ENCODE results near the gene DDRGK1.
"Not testable (repeated sequence)": the region's sequence is repeated elsewhere in the genome, so short reads cannot be mapped to it uniquely, and the experiment has no call there.

Gene DDRGK1

DNA sequence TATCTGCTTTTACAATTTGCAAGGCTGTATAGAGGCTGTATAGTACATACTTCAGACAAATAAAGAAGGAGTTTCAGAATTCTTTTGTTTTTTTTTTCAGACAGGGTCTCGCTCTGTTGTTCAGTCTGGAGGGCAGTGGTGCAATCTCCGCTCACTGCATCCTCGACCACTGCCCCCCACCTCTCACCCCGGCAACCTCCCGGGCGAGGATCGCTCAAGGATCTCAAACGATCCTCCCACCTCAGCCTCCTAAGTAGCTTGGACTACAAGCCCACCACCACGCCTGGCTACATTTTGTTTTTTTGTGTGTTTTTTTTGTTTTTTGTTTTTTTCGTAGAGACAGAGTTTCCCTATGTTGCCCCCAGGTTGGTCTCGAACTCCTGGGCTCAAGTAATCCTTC lies 46.7 kb downstream of the DDRGK1 start:
- H3K4me3 ChIP-seq (replicated peaks; ENCODE audit: low read depth, low read length): peak overlapping the region; percentile 97
- DNase-seq (ENCODE audit: low read depth): no peak
- TF ChIP-seq, protein P1, sequence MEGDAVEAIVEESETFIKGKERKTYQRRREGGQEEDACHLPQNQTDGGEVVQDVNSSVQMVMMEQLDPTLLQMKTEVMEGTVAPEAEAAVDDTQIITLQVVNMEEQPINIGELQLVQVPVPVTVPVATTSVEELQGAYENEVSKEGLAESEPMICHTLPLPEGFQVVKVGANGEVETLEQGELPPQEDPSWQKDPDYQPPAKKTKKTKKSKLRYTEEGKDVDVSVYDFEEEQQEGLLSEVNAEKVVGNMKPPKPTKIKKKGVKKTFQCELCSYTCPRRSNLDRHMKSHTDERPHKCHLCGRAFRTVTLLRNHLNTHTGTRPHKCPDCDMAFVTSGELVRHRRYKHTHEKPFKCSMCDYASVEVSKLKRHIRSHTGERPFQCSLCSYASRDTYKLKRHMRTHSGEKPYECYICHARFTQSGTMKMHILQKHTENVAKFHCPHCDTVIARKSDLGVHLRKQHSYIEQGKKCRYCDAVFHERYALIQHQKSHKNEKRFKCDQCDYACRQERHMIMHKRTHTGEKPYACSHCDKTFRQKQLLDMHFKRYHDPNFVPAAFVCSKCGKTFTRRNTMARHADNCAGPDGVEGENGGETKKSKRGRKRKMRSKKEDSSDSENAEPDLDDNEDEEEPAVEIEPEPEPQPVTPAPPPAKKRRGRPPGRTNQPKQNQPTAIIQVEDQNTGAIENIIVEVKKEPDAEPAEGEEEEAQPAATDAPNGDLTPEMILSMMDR (IDR thresholded peaks at IDR 0.05; ENCODE audit: low read length, missing control alignments): no peak

DNA sequence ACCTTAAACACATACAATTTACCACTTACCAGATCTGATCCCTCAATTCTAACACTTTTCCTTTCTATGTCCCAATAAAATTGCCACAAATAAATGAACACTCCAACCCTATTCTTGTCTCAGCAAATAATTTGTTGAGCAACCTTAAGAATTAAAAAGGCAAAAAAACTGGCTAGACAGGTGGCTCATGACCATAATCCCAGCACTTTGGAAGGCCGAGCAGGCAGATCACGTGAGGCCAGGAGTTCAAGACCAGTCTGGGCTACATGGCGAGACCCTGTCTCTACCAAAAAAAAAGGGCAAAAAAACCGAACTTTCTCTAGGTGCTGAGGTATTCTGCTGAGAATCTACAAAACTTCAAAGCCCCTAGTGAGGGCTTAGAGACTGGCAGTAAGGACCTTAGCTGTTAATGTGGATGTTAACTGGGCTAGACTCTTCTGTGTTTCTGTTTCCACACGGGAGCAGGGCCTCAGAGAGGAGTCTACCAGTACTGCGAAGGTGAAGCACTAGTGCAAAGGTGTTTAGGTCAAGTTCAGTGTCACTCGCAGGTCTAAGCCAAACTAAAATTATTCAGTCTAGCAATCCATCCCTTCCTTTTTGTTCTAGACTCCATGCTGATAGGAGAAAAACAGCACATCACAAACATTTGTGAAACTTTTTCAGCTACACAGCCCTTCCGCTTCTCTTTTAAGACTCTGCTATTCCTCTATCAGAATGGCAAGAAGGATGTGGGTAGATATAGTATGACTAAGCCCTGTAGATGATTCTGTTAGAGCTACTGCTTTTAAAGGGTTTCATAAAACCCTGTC lies 47.5 kb downstream of the DDRGK1 start:
- DNase-seq (ENCODE audit: low read depth): no peak
- H3K4me3 ChIP-seq (replicated peaks; ENCODE audit: low read depth, low read length): no peak overlapping the region

GRCh38 chr20:3152057-3152644 lies 52.3 kb downstream of the DDRGK1 start:
- H3K4me3 ChIP-seq (replicated peaks; ENCODE audit: low read depth, low read length); DNase-seq (ENCODE audit: low read depth): not testable (repeated sequence)

More for the DNA sequence above, 47.5 kb downstream of the DDRGK1 start:
- TF ChIP-seq, protein P1 (IDR thresholded peaks at IDR 0.05; ENCODE audit: low read length, missing control alignments): no peak

GRCh38 chr20:3150908-3151307 lies 53.6 kb downstream of the DDRGK1 start:
- no peak overlapping the region for H3K4me3 ChIP-seq (replicated peaks; ENCODE audit: low read depth, low read length)
- no peak for DNase-seq (ENCODE audit: low read depth)
- TF ChIP-seq, protein P1 (IDR thresholded peaks at IDR 0.05; ENCODE audit: low read length, missing control alignments): no peak

DNA sequence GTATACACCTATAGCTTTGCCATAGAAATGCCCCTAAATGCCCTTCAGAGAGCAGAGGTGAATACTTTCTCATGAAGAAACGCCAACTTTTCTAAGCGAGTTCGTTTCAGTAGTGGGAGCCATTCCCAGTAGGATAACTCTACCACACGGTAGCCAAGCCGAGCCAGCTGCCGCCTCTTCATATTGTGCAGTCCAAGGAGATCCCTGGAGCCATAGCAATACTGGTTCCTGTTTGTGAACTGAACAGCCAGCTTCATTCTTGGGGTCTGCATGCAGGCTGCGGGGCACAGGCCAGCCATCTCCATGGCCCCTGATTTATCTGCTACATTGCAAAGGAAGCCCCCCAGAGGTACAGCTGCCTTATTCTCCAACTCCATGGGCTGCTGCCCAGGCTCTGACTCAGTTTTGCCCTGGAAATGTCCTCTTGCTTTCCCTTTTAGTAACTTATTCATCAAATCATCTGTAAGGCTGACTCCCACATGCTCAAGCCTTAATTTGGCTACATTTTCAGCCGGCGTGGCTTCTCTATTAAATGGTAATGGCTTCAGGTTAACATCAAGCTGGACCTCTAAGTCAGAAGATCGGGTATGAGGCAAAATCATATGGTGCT lies 57.6 kb downstream of the DDRGK1 start:
- no peak overlapping the region for H3K4me3 ChIP-seq (replicated peaks; ENCODE audit: low read depth, low read length)
- DNase-seq (ENCODE audit: low read depth): no peak
- TF ChIP-seq, protein P1 (IDR thresholded peaks at IDR 0.05; ENCODE audit: low read length, missing control alignments): no peak

- DNase-seq (ENCODE audit: low read depth): no peak
- TF ChIP-seq, protein P1 (IDR thresholded peaks at IDR 0.05; ENCODE audit: low read length, missing control alignments): no peak
- no peak overlapping the region for H3K4me3 ChIP-seq (replicated peaks; ENCODE audit: low read depth, low read length)
Observed at GRCh38 chr20:3141757-3142156, 62.7 kb downstream of the DDRGK1 start.
